Nephron (organoid): ENCODE measurements around the gene FOXE1.

Experiments
- H3K27ac Mint-ChIP-seq, 3 experiments: 2 replicates each; pipeline ENCODE4 v1.8.0; 2020; ENCODE audit warnings: mixed read lengths in 3 of 3, mild to moderate bottlenecking in 2 of 3, moderate library complexity in 1 of 3
- H3K27me3 Mint-ChIP-seq: 2 replicates; pipeline ENCODE4 v1.8.0; 2021; ENCODE audit warnings: low read depth, mild to moderate bottlenecking, moderate library complexity, mixed read lengths
- H3K36me3 Mint-ChIP-seq: 2 replicates; pipeline ENCODE4 v1.8.0; 2020; ENCODE audit warnings: low read depth, mixed read lengths
- H3K4me1 Mint-ChIP-seq: 2 replicates; pipeline ENCODE4 v1.8.0; 2020; ENCODE audit warnings: mixed read lengths
- H3K4me3 Mint-ChIP-seq, 3 experiments: 2 replicates each; pipeline ENCODE4 v1.8.0; 2020; ENCODE audit warnings: mild to moderate bottlenecking in 3 of 3, mixed read lengths in 3 of 3, moderate library complexity in 2 of 3
- H3K9me3 Mint-ChIP-seq: 2 replicates; pipeline ENCODE4 v1.8.0; 2020; ENCODE audit warnings: mixed read lengths
- TF ChIP-seq, protein P1 (sequence below), 3 experiments: fragments of 200-600 bp; sonication (generic); IDR thresholded peaks; one replicate each; pipeline ENCODE4 v1.5.0; 2021; ENCODE audit warnings: antibody characterized with exemption in 3 of 3; ENCODE audit not compliant: unreplicated experiment in 3 of 3

FOXE1 gene

GRCh38 chr9:97891736-97892135, 38.7 kb downstream of the FOXE1 start:
- Mint-ChIP-seq H3K27me3 (peaks cover 35% of the 10 kb centered on the region), H3K36me3 (peaks cover 7% of the 10 kb centered on the region), H3K4me1 (no peaks in the 10 kb centered on the region), H3K4me3 (no peak overlapping the region), H3K27ac (no peak overlapping the region), H3K9me3 (peaks cover 21% of the 10 kb centered on the region)
- TF ChIP-seq, protein P1, sequence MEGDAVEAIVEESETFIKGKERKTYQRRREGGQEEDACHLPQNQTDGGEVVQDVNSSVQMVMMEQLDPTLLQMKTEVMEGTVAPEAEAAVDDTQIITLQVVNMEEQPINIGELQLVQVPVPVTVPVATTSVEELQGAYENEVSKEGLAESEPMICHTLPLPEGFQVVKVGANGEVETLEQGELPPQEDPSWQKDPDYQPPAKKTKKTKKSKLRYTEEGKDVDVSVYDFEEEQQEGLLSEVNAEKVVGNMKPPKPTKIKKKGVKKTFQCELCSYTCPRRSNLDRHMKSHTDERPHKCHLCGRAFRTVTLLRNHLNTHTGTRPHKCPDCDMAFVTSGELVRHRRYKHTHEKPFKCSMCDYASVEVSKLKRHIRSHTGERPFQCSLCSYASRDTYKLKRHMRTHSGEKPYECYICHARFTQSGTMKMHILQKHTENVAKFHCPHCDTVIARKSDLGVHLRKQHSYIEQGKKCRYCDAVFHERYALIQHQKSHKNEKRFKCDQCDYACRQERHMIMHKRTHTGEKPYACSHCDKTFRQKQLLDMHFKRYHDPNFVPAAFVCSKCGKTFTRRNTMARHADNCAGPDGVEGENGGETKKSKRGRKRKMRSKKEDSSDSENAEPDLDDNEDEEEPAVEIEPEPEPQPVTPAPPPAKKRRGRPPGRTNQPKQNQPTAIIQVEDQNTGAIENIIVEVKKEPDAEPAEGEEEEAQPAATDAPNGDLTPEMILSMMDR (IDR thresholded peaks at IDR 0.05; ENCODE audit: unreplicated experiment in 3 of 3) = no peak

GRCh38 chr9:97892421-97892820, 39.4 kb downstream of the FOXE1 start:
- Mint-ChIP-seq H3K36me3 (peaks cover 7% of the 10 kb centered on the region), H3K4me1 (no peaks in the 10 kb centered on the region), H3K4me3 (no peak overlapping the region), H3K27me3 (peaks cover 35% of the 10 kb centered on the region), H3K27ac (no peak overlapping the region), H3K9me3 (peaks cover 21% of the 10 kb centered on the region)
- TF ChIP-seq, protein P1 (IDR thresholded peaks at IDR 0.05; ENCODE audit: unreplicated experiment in 3 of 3) = no peak

DNA sequence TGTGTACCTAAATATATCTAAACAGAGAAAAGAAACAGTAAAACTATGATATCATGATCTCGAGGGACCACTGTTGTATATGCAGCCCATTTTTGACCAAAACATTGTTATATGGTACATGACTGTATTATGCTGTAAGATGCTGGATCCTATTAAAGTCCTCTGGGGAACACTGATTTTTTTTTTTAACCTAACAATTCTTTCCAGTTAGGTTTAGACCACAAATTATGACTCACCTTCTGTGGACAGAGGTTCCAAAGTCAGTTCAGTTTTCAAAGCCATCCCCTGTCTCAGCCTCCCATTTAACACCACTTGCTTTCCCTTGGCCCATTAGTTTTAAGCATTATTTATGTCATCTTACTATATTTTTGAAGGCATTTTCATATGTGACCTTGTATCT, 42.2 kb downstream of the FOXE1 start:
- peaks cover 14% of the 10 kb centered on the region for H3K27me3 Mint-ChIP-seq
- no peak overlapping the region for H3K27ac Mint-ChIP-seq
- H3K9me3 Mint-ChIP-seq = peaks cover 21% of the 10 kb centered on the region
- no peak overlapping the region for H3K4me3 Mint-ChIP-seq
- H3K36me3 Mint-ChIP-seq = peaks cover 7% of the 10 kb centered on the region
- H3K4me1 Mint-ChIP-seq = no peaks in the 10 kb centered on the region
- TF ChIP-seq, protein P1 (IDR thresholded peaks at IDR 0.05; ENCODE audit: unreplicated experiment in 3 of 3) = no peak

DNA sequence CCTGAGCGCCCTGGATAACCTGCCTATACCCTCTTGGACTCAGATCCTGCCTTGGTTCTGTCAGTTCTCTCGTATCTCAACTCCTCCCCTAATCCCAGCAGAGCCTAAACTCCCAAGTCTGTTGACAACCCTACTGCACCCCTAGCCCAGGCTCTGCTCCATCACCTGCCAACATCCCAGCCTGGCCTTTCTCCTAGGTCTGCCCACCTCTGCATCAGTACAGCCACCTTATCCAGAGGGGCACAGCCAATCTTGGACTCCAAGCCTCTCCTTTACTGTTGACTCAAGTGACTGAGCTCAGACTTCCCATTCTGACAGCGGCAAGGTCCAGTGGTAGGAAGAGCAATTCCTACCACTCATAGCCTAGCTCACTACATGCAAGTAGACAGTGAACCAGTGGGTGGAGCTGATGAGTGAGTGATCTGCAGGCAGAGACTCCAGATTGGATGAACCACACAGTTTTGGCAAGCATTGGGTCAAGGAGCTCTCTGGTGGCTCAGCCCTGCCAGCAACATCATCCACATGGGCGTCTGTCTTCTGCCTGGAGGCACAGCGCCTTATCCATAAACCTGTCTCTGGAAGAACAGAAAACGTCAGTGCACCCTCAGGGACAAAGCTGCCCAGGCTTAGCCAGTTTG, 42.8 kb downstream of the FOXE1 start:
- TF ChIP-seq, protein P1 (IDR thresholded peaks at IDR 0.05; ENCODE audit: unreplicated experiment in 3 of 3) = no peak
- peaks cover 7% of the 10 kb centered on the region for H3K36me3 Mint-ChIP-seq
- H3K4me1 Mint-ChIP-seq = no peaks in the 10 kb centered on the region
- peaks cover 11% of the 10 kb centered on the region for H3K27me3 Mint-ChIP-seq
- no peak overlapping the region for H3K27ac Mint-ChIP-seq
- H3K9me3 Mint-ChIP-seq = peaks cover 21% of the 10 kb centered on the region
- no peak overlapping the region for H3K4me3 Mint-ChIP-seq

DNA sequence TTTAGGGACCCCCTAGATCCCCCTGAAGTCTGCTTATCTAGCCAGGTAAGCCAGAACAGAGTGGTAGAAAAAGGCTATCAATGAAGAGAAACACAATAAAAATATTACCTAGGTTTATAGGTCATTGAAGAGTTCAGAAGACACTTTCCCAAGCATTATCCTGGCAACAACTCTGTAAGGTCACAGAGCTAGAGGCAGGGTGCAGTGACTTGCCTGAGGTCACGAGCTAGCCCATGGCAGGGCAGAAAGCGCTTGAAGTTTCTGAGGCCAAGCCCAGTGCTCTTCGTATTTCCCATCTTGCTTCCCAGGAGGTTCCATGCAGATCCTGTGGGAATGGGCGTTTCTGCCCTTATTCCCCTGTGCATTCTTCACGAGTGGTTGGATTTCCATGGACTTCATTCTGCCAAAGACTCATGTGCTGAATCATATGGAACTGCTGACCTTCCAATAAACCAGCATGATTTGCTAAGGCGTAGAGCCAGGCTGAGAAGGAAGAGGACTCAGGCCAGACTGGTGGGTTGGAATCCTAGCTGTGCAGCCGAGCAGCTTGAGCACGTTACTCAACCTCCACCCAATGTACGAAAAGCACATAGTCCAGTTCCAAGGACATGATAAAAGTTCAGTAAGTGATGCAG, 47.2 kb downstream of the FOXE1 start:
- no peak overlapping the region for H3K27ac Mint-ChIP-seq
- no peaks in the 10 kb centered on the region for H3K27me3 Mint-ChIP-seq
- peaks cover 2% of the 10 kb centered on the region for H3K9me3 Mint-ChIP-seq
- H3K4me1 Mint-ChIP-seq = no peaks in the 10 kb centered on the region
- TF ChIP-seq, protein P1 (IDR thresholded peaks at IDR 0.05; ENCODE audit: unreplicated experiment in 3 of 3) = no peak
- H3K36me3 Mint-ChIP-seq = peaks cover 18% of the 10 kb centered on the region
- no peak overlapping the region for H3K4me3 Mint-ChIP-seq
